HepG2 (cell line): Measurements from ENCODE around the gene SNX2. TPM values are rescaled to one million over a fixed set of nuclear protein-coding genes. Genes with fewer than 3 reads are reported as not detected.

Source experiments
- DBP ChIP-seq: sonication (generic); formaldehyde crosslinking; IDR thresholded peaks from 2 replicates; pipeline ENCODE4 v1.4.0; 2020; ENCODE audit warnings: missing genetic modification reagents; ENCODE audit errors: not compliant biosample characterization
- GFI1 ChIP-seq: sonication (generic); formaldehyde crosslinking; IDR thresholded peaks from 2 replicates; pipeline ENCODE4 v1.5.0; 2020; ENCODE audit warnings: missing genetic modification reagents, mild to moderate bottlenecking, borderline replicate concordance
- KAT2B ChIP-seq: fragments of 150-350 bp; IDR thresholded peaks from 2 replicates; pipeline ENCODE4 v1.6.1; 2014; ENCODE audit warnings: low read depth, low read length, borderline replicate concordance
- MLX ChIP-seq: IDR thresholded peaks from 2 replicates; pipeline ENCODE4 v1.6.1; 2016
- PCBP2 ChIP-seq: fragments of 200-400 bp; formaldehyde crosslinking; optimal IDR thresholded peaks from 2 replicates; pipeline ENCODE3; 2018; ENCODE audit warnings: low read length, low read depth; ENCODE audit not compliant: poor library complexity, severe bottlenecking
- RBM39 ChIP-seq: fragments of 200-400 bp; formaldehyde crosslinking; IDR thresholded peaks from one replicate; pipeline ENCODE4 v1.6.1; 2018; ENCODE audit warnings: antibody characterized with exemption, mild to moderate bottlenecking, low read depth, low read length; ENCODE audit not compliant: poor library complexity, severe bottlenecking
- SRSF1 ChIP-seq: fragments of 200-400 bp; formaldehyde crosslinking; optimal IDR thresholded peaks from 2 replicates; pipeline ENCODE3; 2017; ENCODE audit warnings: mild to moderate bottlenecking, low read depth, low read length, moderate library complexity
- TCF12 ChIP-seq, 2 experiments: fragments of 450-650 bp in 1 of 2; sonication (generic) in 1 of 2; formaldehyde crosslinking in 1 of 2; IDR thresholded peaks; 2 replicates each; pipeline versions ENCODE4 v1.6.1 to v1.8.0; 2017 to 2022; ENCODE audit warnings: antibody characterized with exemption in 1 of 2, mild to moderate bottlenecking in 1 of 2, missing genetic modification reagents in 1 of 2, moderate library complexity in 1 of 2
- TFDP1 ChIP-seq: IDR thresholded peaks from 2 replicates; pipeline ENCODE4 v1.6.1; 2016; ENCODE audit warnings: missing compliant biosample characterization, missing genetic modification reagents, borderline replicate concordance
- TFE3 ChIP-seq: IDR thresholded peaks from 2 replicates; pipeline ENCODE4 v1.6.1; 2016
- TRIM24 ChIP-seq: sonication (generic); formaldehyde crosslinking; IDR thresholded peaks from 2 replicates; pipeline ENCODE4 v1.8.0; 2022; ENCODE audit warnings: mild to moderate bottlenecking, missing genetic modification reagents
- ZNF180 ChIP-seq: sonication (generic); formaldehyde crosslinking; IDR thresholded peaks from 2 replicates; pipeline ENCODE4 v1.4.0; 2020; ENCODE audit warnings: low read depth, missing genetic modification reagents, borderline replicate concordance
- ZNF264 ChIP-seq: sonication (generic); formaldehyde crosslinking; IDR thresholded peaks from 2 replicates; pipeline ENCODE4 v1.4.0; 2020; ENCODE audit warnings: missing genetic modification reagents
- ZNF407 ChIP-seq: sonication (generic); formaldehyde crosslinking; IDR thresholded peaks from one replicate; pipeline ENCODE4 v1.5.1; 2020; ENCODE audit warnings: mild to moderate bottlenecking, missing genetic modification reagents; ENCODE audit errors: not compliant biosample characterization
- ZNF615 ChIP-seq: sonication (generic); formaldehyde crosslinking; IDR thresholded peaks from 2 replicates; pipeline ENCODE4 v1.5.0; 2020; ENCODE audit warnings: mild to moderate bottlenecking, missing genetic modification reagents, borderline replicate concordance
- ZNF773 ChIP-seq: sonication (generic); formaldehyde crosslinking; IDR thresholded peaks from 2 replicates; pipeline ENCODE4 v1.4.0; 2020; ENCODE audit warnings: missing genetic modification reagents, borderline replicate concordance
- polyA plus RNA-seq, 8 experiments: library from polyadenylated mRNA; depleted of rRNA in 3 of 8; stranded (reverse) in 7 of 8; unstranded in 1 of 8; fragments of >200 nt; fragmentation: Illumina TruSeq in 4 of 8; extraction: Trizol in 4 of 8; gene quantifications; 2 replicates each; pipeline versions ENCODE4 v1.2.1 to v1.2.3, GENCODE V29; 2011 to 2016; ENCODE audit warnings: low read depth in 4 of 8, missing spikeins in 1 of 8, mixed read lengths in 1 of 8; ENCODE audit not compliant: insufficient read depth in 1 of 8
- total RNA-seq, 5 experiments: library from RNA; depleted of rRNA; stranded (reverse); fragments of >200 nt; fragmentation: Illumina TruSeq; extraction: Trizol; gene quantifications; 2 replicates each; pipeline ENCODE4 v1.2.3, GENCODE V29; 2016; ENCODE audit warnings: low read depth in 1 of 5

SNX2 gene
- total and polyA plus RNA-seq, 2 of the 13 experiments (the other 11 are each of a cell fraction or from before 2014, with no cell fraction given): 26.4 to 78.8 TPM

GRCh38 chr5:122774861-122775549 is at the start of gene SNX2 (continued):
- TF ChIP-seq MLX: no peak
- TF ChIP-seq ZNF407 (CRISPR knock-in tag): peak; percentile 85
- TF ChIP-seq SRSF1: no peak
- TF ChIP-seq RBM39: peak; percentile 56
- peak; percentile 52 for TF ChIP-seq DBP
- TF ChIP-seq KAT2B: no peak
- TF ChIP-seq TFE3 (CRISPR knock-in tag): peak; percentile 87
- TF ChIP-seq ZNF615 (CRISPR knock-in tag): no peak
- TF ChIP-seq TRIM24 (CRISPR knock-in tag): no peak
- no peak for TF ChIP-seq ZNF180 (CRISPR knock-in tag)
- no peak for TF ChIP-seq GFI1 (CRISPR knock-in tag)
- TF ChIP-seq TCF12 (IDR thresholded peaks at IDR 0.05): no peak
- TF ChIP-seq TCF12 (CRISPR knock-in tag; IDR thresholded peaks at IDR 0.05): no peak
- no peak; the same call in 1 of the 2 replicates for TF ChIP-seq ZNF773 (CRISPR knock-in tag)
- TF ChIP-seq PCBP2: no peak
- peak; percentile 57; the same call in 1 of the 2 replicates for TF ChIP-seq TFDP1 (CRISPR knock-in tag)
- no peak for TF ChIP-seq ZNF264 (CRISPR knock-in tag)
